HepG2 (cell line): Measurements from ENCODE around the gene F12. TPM values are rescaled to one million over a fixed set of nuclear protein-coding genes. Genes with fewer than 3 reads are reported as not detected.
A peak's percentile ranks its signal among the peaks of the same experiment; 100 is the strongest.

Source experiments
- ARID5B ChIP-seq: IDR thresholded peaks from 2 replicates; pipeline ENCODE4 v1.4.0; 2020; ENCODE audit warnings: mild to moderate bottlenecking, missing genetic modification reagents
- BCL3 ChIP-seq: sonication (generic); formaldehyde crosslinking; IDR thresholded peaks from 2 replicates; pipeline ENCODE4 v1.5.1; 2020; ENCODE audit warnings: mild to moderate bottlenecking, missing genetic modification reagents, moderate library complexity
- CBX1 ChIP-seq: IDR thresholded peaks from one replicate; pipeline ENCODE4 v1.6.1; 2016; ENCODE audit warnings: antibody characterized with exemption, low read depth
- ERF ChIP-seq: IDR thresholded peaks from 2 replicates; pipeline ENCODE4 v1.6.1; 2018; ENCODE audit warnings: missing biosample characterization, missing genetic modification reagents
- MAZ ChIP-seq, 2 experiments: sonication (generic) in 1 of 2; formaldehyde crosslinking in 1 of 2; IDR thresholded peaks; 2 replicates each; pipeline versions ENCODE4 v1.5.0 to v1.6.1; 2012 to 2020; ENCODE audit warnings: low read depth in 2 of 2, mild to moderate bottlenecking in 2 of 2, borderline replicate concordance in 1 of 2, improper control_type of control experiment in 1 of 2, low read length in 1 of 2, missing genetic modification reagents in 1 of 2, moderate library complexity in 1 of 2
- MED13 ChIP-seq: sonication (generic); formaldehyde crosslinking; IDR thresholded peaks from 2 replicates; pipeline ENCODE4 v1.5.0; 2020; ENCODE audit warnings: missing genetic modification reagents
- U2AF1 ChIP-seq: fragments of 200-400 bp; formaldehyde crosslinking; optimal IDR thresholded peaks from 2 replicates; pipeline ENCODE3; 2017; ENCODE audit warnings: mild to moderate bottlenecking, low read depth, low read length
- YEATS4 ChIP-seq: sonication (generic); formaldehyde crosslinking; IDR thresholded peaks from 2 replicates; pipeline ENCODE4 v1.4.0; 2020; ENCODE audit warnings: missing genetic modification reagents, borderline replicate concordance
- ZBTB39 ChIP-seq: sonication (generic); formaldehyde crosslinking; IDR thresholded peaks from 2 replicates; pipeline ENCODE4 v1.5.0; 2020; ENCODE audit warnings: missing genetic modification reagents
- ZHX1 ChIP-seq: sonication (generic); formaldehyde crosslinking; IDR thresholded peaks from 2 replicates; pipeline ENCODE4 v1.8.1; 2022; ENCODE audit warnings: low read depth, mild to moderate bottlenecking, missing genetic modification reagents
- ZNF574 ChIP-seq: sonication (generic); formaldehyde crosslinking; IDR thresholded peaks from 2 replicates; pipeline ENCODE4 v1.4.0; 2020; ENCODE audit warnings: missing genetic modification reagents
- ZNF674 ChIP-seq: sonication (generic); formaldehyde crosslinking; IDR thresholded peaks from 2 replicates; pipeline ENCODE4 v1.5.0; 2020; ENCODE audit warnings: low read depth, mild to moderate bottlenecking, missing genetic modification reagents
- ZNF768 ChIP-seq: sonication (generic); formaldehyde crosslinking; IDR thresholded peaks from 2 replicates; pipeline ENCODE4 v1.4.0; 2020; ENCODE audit warnings: missing genetic modification reagents
- ZSCAN9 ChIP-seq: IDR thresholded peaks from 2 replicates; pipeline ENCODE4 v1.6.1; 2016; ENCODE audit warnings: borderline replicate concordance
- polyA plus RNA-seq, 8 experiments: library from polyadenylated mRNA; depleted of rRNA in 3 of 8; stranded (reverse) in 7 of 8; unstranded in 1 of 8; fragments of >200 nt; fragmentation: Illumina TruSeq in 4 of 8; extraction: Trizol in 4 of 8; gene quantifications; 2 replicates each; pipeline versions ENCODE4 v1.2.1 to v1.2.3, GENCODE V29; 2011 to 2016; ENCODE audit warnings: low read depth in 4 of 8, missing spikeins in 1 of 8, mixed read lengths in 1 of 8; ENCODE audit not compliant: insufficient read depth in 1 of 8
- total RNA-seq, 5 experiments: library from RNA; depleted of rRNA; stranded (reverse); fragments of >200 nt; fragmentation: Illumina TruSeq; extraction: Trizol; gene quantifications; 2 replicates each; pipeline ENCODE4 v1.2.3, GENCODE V29; 2016; ENCODE audit warnings: low read depth in 1 of 5

The F12 gene
- total and polyA plus RNA-seq, 2 of the 13 experiments (the other 11 are each of a cell fraction or from before 2014, with no cell fraction given) = 2.5 to 3.0 TPM

GRCh38 chr5:177403792-177404640 lies 5.3 kb downstream of the F12 start (continued):
- 0 out of 2 replicates have a peak, but pooled peaks have one; percentile 36 for TF ChIP-seq ZBTB39 (CRISPR knock-in tag)
- TF ChIP-seq ZNF674 (CRISPR knock-in tag) = no peak
- TF ChIP-seq ARID5B (CRISPR knock-in tag) = no peak
- TF ChIP-seq CBX1 = no peak
- peak; percentile 34; the same call in 1 of the 2 replicates for TF ChIP-seq ERF
- TF ChIP-seq ZNF768 (CRISPR knock-in tag) = 0 out of 2 replicates have a peak, but pooled peaks have one; percentile 39
- no peak for TF ChIP-seq MED13 (CRISPR knock-in tag)
- peak; percentile 71; the same call in 1 of the 2 replicates for TF ChIP-seq BCL3 (CRISPR knock-in tag)
- no peak for TF ChIP-seq MAZ (IDR thresholded peaks at IDR 0.05; ENCODE audit: borderline replicate concordance, low read depth, low read length)
- TF ChIP-seq MAZ (CRISPR knock-in tag; IDR thresholded peaks at IDR 0.05; ENCODE audit: low read depth) = peak; percentile 70; the same call in 1 of the 2 replicates
- TF ChIP-seq ZSCAN9 (CRISPR knock-in tag) = no peak
- peak; percentile 19; the same call in 1 of the 2 replicates for TF ChIP-seq ZNF574 (CRISPR knock-in tag)
- TF ChIP-seq U2AF1 = no peak
- TF ChIP-seq ZHX1 = 0 out of 2 replicates have a peak, but pooled peaks have one; percentile 39
- TF ChIP-seq YEATS4 = peak; percentile 8; the same call in 1 of the 2 replicates
